Astrocyte of the hippocampus (primary cell): ENCODE results near the gene MICU1.
A peak's percentile ranks its signal among the peaks of the same experiment; 100 is the strongest.
"Not testable (repeated sequence)": the region's sequence is repeated elsewhere in the genome, so short reads cannot be mapped to it uniquely, and the experiment has no call there.

Experiments
- DNase-seq: peaks from one replicate; pipeline ENCODE4 v3.0.0; 2011; ENCODE audit warnings: low read depth, low spot score

MICU1 gene

GRCh38 chr10:72445851-72446250 is 180.0 kb downstream of the MICU1 start:
- no peak for DNase-seq

DNA sequence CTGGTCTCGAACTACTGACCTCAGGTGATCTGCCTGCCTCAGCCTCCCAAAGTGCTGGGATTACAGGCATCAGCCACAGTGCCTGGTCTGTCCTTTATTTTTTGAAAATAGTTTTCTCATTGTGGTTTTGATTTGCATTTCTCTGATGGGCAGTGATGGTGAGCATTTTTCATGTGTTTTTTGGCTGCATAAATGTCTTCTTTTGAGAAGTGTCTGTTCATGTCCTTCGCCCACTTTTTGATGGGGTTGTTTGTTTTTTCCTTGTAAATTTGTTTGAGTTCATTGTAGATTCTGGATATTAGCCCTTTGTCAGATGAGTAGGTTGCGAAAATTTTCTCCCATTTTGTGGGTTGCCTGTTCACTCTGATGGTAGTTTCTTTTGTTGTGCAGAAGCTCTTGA is 182.9 kb downstream of the MICU1 start:
- DNase-seq = not testable (repeated sequence)

DNA sequence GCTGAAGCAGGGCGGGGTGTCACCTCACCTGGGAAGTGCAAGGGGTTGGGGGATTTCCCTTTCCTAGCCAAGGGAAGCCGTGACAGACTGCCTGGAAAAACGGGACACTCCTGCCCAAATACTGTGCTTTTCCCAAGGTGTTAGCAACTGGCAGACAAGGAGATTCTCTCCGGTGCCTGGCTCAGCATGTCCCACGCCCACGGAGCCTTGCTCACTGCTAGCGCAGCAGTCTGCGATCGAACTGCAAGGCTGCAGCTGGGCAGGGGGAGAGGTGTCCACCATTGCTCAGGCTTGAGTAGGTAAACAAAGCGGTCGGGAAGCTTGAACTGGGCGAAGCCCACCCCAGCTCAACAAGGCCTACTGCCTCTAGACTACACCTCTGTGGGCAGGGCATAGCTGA is 190.3 kb downstream of the MICU1 start:
- no peak for DNase-seq

GRCh38 chr10:72430936-72431335 is 194.9 kb downstream of the MICU1 start:
- DNase-seq = not testable (repeated sequence)

DNA sequence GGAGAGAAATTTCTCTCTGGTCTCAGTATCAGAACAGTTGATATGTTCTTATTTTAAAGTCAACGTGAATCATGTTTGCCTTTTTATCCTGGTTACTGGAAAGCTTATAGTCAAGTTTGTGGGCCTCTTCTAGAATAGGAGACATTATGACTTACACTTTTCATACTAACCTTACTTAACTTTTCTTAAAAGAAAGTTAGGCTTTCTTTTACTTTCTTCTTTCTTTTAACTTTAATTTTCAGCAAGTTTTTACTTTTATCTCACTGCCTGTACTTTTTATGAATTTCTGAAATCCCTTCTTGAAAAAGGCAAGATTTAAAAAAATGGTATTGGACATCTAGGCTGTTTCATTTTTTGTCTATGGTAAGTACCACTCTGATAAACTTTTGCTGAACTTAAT is 195.9 kb downstream of the MICU1 start:
- DNase-seq = no peak

DNA sequence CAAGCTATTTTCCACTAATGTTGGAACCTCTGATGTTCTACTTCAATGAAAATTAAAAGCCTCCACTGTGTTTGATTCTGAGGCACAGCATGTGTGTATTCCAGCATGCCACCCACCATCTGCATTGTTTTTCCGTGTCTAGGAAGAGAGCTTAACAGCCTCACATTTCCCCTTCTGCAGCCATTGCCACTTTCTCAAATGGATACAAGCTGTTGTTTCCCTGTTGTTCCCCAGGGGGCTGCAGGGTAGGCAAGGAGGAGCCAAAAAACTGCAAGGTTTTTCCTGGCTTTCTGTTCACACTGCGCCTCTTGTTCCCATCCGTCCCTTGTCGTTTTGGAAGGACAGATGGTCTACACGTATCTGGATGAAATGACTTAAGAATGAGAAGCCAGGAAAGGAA is 198.9 kb downstream of the MICU1 start:
- DNase-seq = no peak

- DNase-seq = peak; percentile 0
Measured at GRCh38 chr10:72425133-72425532, 200.7 kb downstream of the MICU1 start.

- DNase-seq = no peak
Measured at GRCh38 chr10:72424561-72424960, 201.3 kb downstream of the MICU1 start.

DNA sequence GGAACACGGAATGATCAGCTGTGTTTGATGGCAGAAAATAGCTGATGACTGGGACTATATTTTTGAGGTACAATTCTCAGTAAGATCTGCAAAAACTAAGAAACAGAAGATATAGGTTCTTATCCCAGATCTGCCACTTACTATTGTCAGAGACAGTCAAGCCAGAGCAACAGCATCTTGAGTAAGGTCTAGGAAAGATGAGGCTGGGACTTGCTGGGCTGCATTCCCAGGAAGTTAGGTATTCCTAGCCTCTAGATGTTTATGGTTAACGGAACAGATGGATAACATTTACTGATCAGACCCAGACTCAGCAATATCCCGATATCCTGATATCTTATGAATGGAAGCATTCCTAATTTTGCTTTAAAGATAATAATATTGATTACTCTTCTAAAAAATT is 202.5 kb downstream of the MICU1 start:
- no peak for DNase-seq

DNA sequence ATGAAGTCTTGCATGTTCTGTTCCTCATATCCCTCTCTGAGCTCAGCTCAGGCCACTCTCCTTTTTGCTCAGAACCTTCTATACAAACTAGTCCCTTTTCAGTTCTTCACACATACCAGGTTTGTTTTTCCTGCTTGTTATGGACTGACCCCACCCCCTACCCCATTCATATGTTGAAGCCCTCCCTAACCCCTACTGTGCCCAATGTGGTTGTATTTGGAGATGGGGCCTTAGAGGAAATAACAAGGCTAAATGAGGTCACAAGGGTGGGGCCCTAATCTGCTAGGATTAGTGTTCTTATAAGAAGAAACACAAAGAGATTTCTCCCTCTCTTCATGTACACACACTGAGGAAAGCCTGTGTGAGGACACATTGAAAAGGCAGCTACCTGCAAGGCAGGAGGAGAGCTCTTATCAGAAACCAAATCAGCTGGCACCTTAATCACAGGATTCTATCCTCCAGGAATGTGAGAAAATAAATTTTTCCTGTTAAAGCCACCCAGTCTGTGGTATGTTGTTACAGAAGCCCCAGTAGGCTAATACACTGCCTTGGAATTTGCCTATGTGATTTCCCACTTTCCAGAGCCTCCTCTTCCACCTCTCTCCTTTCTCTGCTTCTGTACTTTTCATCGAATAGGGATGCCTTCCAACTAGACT is 203.9 kb downstream of the MICU1 start:
- no peak for DNase-seq

- DNase-seq = no peak
Measured at GRCh38 chr10:72419241-72419640, 206.6 kb downstream of the MICU1 start.

DNA sequence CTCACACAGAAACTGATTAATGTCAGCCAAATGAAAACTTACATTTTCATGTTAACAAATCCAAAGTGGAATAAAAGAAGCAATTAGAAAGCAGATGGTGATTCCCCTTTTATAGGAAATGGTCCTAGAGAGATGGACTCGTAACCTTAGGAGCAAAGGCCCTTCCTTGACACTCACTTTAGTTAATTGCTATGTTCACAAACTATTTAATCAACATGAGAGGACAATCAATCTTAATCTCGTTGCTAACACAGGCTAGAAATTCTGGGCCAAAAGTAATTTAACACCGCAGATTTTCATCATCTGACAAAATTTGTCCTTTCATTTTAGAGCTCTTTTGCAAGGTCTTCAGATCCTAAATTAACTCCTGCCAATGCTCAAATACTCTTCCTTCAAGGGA is 207.2 kb downstream of the MICU1 start:
- no peak for DNase-seq

DNA sequence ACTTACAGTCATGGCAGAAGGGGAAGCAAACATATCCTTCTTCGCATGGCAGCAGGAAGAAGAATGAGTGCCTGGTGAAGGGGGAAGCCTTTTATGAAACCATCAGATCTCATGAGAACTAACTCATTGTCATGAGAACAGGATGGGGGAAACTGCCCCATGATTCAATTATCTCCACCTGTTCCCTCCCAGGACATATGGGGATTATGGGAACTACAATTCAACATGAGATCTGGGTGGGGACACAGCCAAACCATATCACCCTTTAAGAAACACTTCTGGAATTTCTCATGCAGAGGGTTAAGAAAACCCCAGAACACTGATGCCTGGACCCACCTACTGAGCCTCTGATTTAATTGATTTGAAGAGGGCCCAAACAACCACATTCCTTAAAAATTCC is 207.9 kb downstream of the MICU1 start:
- peak; percentile 5 for DNase-seq

- DNase-seq = no peak
Measured at GRCh38 chr10:72416661-72417060, 209.2 kb downstream of the MICU1 start.

- no peak for DNase-seq
Measured at GRCh38 chr10:72414642-72415041, 211.2 kb downstream of the MICU1 start.

DNA sequence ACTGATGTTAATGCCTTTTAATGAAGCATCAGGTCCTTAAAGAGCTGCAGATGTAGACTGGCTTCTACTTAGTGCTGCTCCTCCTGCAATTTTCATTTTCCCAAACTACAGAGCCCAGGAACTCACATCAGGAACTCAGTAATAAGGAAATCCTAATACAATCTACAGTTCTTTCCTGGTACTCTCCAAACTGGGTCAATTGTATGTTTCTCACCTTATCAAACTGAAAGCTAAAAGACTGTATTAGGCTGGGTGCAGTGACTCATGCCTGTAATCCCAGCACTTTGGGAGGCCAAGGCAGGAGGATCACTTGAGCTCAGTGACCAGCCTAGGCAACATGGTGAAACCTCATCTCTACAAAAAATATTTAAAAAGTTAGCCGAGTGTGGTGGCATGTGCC is 216.7 kb downstream of the MICU1 start:
- no peak for DNase-seq

GRCh38 chr10:72407927-72408600 is 217.8 kb downstream of the MICU1 start:
- DNase-seq = no peak

DNA sequence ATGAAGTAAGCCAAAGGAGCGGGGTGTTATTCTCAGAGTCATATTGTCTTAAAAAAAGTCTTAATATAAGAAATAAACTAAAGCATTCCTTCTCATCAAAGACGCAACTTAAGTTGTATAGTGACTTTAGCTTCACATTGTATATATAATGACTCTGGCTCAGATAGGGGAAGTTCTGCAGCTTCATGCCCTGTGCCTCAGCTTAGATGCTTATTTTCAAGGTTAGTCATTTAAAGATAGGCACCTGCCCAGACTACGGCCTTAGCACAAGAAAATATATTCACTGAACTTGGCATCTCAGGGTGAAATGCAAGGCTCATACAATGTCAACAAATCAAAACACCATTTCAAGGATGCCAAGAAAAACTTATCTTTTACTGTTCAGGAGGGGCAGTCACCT is 218.4 kb downstream of the MICU1 start:
- no peak for DNase-seq

- not testable (repeated sequence) for DNase-seq
Measured at GRCh38 chr10:72395581-72395980, 230.3 kb downstream of the MICU1 start.

DNA sequence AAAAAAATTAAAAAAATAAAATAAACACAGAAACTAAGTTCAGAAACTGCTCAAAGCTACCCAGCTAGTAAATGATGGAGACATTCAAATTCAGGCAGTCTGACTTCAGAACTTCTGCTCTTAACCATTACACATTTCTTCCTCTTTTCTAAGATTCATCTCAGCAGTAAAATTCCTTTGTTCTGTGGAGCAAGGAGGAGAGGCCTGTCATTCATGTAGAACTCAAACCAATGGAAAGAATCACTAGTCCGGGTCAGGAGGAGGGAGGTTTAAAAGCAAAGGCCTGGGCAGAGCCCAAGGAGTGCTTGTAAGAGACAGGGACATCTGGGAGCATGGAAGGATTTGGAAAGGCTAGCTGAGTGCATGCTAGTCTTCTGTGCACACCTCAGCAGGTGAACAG is 233.3 kb downstream of the MICU1 start:
- no peak for DNase-seq

- no peak for DNase-seq
Measured at GRCh38 chr10:72390764-72391163, 235.1 kb downstream of the MICU1 start.

DNA sequence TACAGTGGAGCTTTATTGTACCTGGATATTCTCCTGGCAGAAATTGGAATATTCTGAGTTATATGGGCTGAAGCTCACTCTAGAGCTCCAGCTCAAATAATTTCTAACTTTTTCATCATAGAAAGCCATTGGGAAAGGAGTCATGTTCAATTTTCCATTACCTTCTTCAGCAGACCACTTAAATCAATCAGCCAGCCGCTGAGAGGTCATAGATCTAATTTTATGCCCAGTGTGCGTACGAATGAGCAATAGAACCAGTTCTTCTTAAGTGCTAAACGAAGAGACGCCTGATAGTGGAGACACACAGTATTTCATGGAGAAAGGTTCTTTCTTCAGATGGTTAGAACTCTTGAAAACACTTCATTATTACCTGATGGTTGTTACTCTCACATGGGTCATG is 236.2 kb downstream of the MICU1 start:
- DNase-seq = no peak

DNA sequence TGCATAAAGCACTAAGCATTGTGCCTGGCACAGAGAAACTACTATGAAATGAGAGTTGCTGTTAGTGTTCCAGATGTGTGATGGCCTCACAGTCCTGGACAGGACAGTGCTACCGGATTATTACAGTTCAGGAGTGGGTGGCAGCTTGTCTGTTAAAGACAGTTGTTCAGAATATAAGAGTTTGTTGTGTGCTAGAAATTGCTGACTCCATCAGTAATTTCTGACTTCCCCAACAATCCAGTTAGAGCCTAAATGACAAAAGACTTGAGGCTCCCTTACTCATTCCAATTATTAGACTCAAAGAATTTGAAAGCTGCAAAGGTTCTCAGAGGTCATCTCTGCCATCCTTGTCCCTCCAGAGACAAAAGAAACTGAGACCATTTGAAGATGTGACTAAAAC is 236.9 kb downstream of the MICU1 start:
- DNase-seq = no peak

- no peak for DNase-seq
Measured at GRCh38 chr10:72388062-72388461, 237.8 kb downstream of the MICU1 start.
